ENCODE data around the gene FLYWCH2. TPM values are rescaled to one million over a fixed set of nuclear protein-coding genes. Genes with fewer than 3 reads are reported as not detected.

FLYWCH2 gene
- total RNA-seq, 2 donors from 2014 or later, result 11.6 to 15.1 TPM

- Mint-ChIP-seq H3K4me1 (peaks cover 6% of the 10 kb centered on the region), H3K27ac (peak overlapping the region; percentile 84), H3K27me3 (no peaks in the 10 kb centered on the region), H3K4me3 (peak overlapping the region; percentile 95), H3K36me3 (ENCODE audit: low read depth) (no peaks in the 10 kb centered on the region)
- H3K9me3 ChIP-seq (ENCODE audit: control insufficient read depth, low read length, poor library complexity, severe bottlenecking), result no peaks in the 10 kb centered on the region
- ATAC-seq (no peak), DNase-seq (peak in 1 of 3 donors; percentile 37)
Observed at GRCh38 chr16:2881783-2882649, 999 bp upstream of the FLYWCH2 start.

- no peaks in the 10 kb centered on the region for H3K36me3 Mint-ChIP-seq (ENCODE audit: low read depth)
- H3K9me3 ChIP-seq (ENCODE audit: control insufficient read depth, low read length, poor library complexity, severe bottlenecking), result no peaks in the 10 kb centered on the region
- DNase-seq, result no peak
- H3K4me1 Mint-ChIP-seq, result peaks cover 6% of the 10 kb centered on the region
- H3K27me3 Mint-ChIP-seq, result no peaks in the 10 kb centered on the region
- H3K27ac Mint-ChIP-seq, result no peak overlapping the region
- H3K4me3 Mint-ChIP-seq, result peak overlapping the region; percentile 95
- no peak for ATAC-seq
Observed at GRCh38 chr16:2883458-2883908, 468 bp downstream of the FLYWCH2 start.

GRCh38 chr16:2884041-2884451, 1.0 kb downstream of the FLYWCH2 start:
- Mint-ChIP-seq H3K4me3 (peak overlapping the region; percentile 95), H3K36me3 (ENCODE audit: low read depth) (no peaks in the 10 kb centered on the region), H3K4me1 (peaks cover 6% of the 10 kb centered on the region), H3K27ac (no peak overlapping the region), H3K27me3 (no peaks in the 10 kb centered on the region)
- no peaks in the 10 kb centered on the region for H3K9me3 ChIP-seq (ENCODE audit: control insufficient read depth, low read length, poor library complexity, severe bottlenecking)
- DNase-seq (no peak), ATAC-seq (no peak)

GRCh38 chr16:2894231-2894630, 11.2 kb downstream of the FLYWCH2 start:
- Mint-ChIP-seq H3K27ac (no peak overlapping the region), H3K4me1 (no peaks in the 10 kb centered on the region), H3K36me3 (ENCODE audit: low read depth) (no peaks in the 10 kb centered on the region), H3K4me3 (no peak overlapping the region), H3K27me3 (no peaks in the 10 kb centered on the region)
- ATAC-seq (no peak), DNase-seq (no peak)
- H3K9me3 ChIP-seq (ENCODE audit: control insufficient read depth, low read length, poor library complexity, severe bottlenecking), result no peaks in the 10 kb centered on the region

- H3K9me3 ChIP-seq (ENCODE audit: control insufficient read depth, low read length, poor library complexity, severe bottlenecking), result no peaks in the 10 kb centered on the region
- Mint-ChIP-seq H3K27ac (no peak overlapping the region), H3K4me1 (no peaks in the 10 kb centered on the region), H3K4me3 (no peak overlapping the region), H3K27me3 (no peaks in the 10 kb centered on the region), H3K36me3 (ENCODE audit: low read depth) (no peaks in the 10 kb centered on the region)
- DNase-seq (no peak), ATAC-seq (no peak)
Observed at GRCh38 chr16:2895813-2896212, 12.8 kb downstream of the FLYWCH2 start.

- Mint-ChIP-seq H3K36me3 (ENCODE audit: low read depth) (no peaks in the 10 kb centered on the region), H3K27me3 (no peaks in the 10 kb centered on the region), H3K4me1 (peaks cover 2% of the 10 kb centered on the region), H3K4me3 (no peak overlapping the region), H3K27ac (no peak overlapping the region)
- H3K9me3 ChIP-seq (ENCODE audit: control insufficient read depth, low read length, poor library complexity, severe bottlenecking), result no peaks in the 10 kb centered on the region
- DNase-seq (no peak), ATAC-seq (no peak)
Observed at GRCh38 chr16:2896480-2897010, 13.5 kb downstream of the FLYWCH2 start.

GRCh38 chr16:2897110-2897509, 14.1 kb downstream of the FLYWCH2 start:
- Mint-ChIP-seq H3K36me3 (ENCODE audit: low read depth) (no peaks in the 10 kb centered on the region), H3K27me3 (no peaks in the 10 kb centered on the region), H3K4me3 (no peak overlapping the region), H3K4me1 (peaks cover 2% of the 10 kb centered on the region), H3K27ac (no peak overlapping the region)
- ATAC-seq, result peak; percentile 51
- DNase-seq, result no peak
- H3K9me3 ChIP-seq (ENCODE audit: control insufficient read depth, low read length, poor library complexity, severe bottlenecking), result no peaks in the 10 kb centered on the region

GRCh38 chr16:2898831-2899563, 16.0 kb downstream of the FLYWCH2 start:
- DNase-seq (no peak), ATAC-seq (no peak)
- no peaks in the 10 kb centered on the region for H3K9me3 ChIP-seq (ENCODE audit: control insufficient read depth, low read length, poor library complexity, severe bottlenecking)
- Mint-ChIP-seq H3K4me1 (peaks cover 6% of the 10 kb centered on the region), H3K36me3 (ENCODE audit: low read depth) (no peaks in the 10 kb centered on the region), H3K4me3 (no peak overlapping the region), H3K27me3 (no peaks in the 10 kb centered on the region), H3K27ac (no peak overlapping the region)

- Mint-ChIP-seq H3K27me3 (no peaks in the 10 kb centered on the region), H3K27ac (no peak overlapping the region), H3K36me3 (ENCODE audit: low read depth) (no peaks in the 10 kb centered on the region), H3K4me3 (no peak overlapping the region), H3K4me1 (peaks cover 10% of the 10 kb centered on the region)
- ATAC-seq (no peak), DNase-seq (no peak)
- no peaks in the 10 kb centered on the region for H3K9me3 ChIP-seq (ENCODE audit: control insufficient read depth, low read length, poor library complexity, severe bottlenecking)
Observed at GRCh38 chr16:2899564-2900072, 16.6 kb downstream of the FLYWCH2 start.

- no peaks in the 10 kb centered on the region for H3K36me3 Mint-ChIP-seq (ENCODE audit: low read depth)
- no peaks in the 10 kb centered on the region for H3K27me3 Mint-ChIP-seq
- ATAC-seq (no peak), DNase-seq (no peak)
- H3K4me3 Mint-ChIP-seq, result no peak overlapping the region
- no peak overlapping the region for H3K27ac Mint-ChIP-seq
- H3K4me1 Mint-ChIP-seq, result peaks cover 11% of the 10 kb centered on the region
- H3K9me3 ChIP-seq (ENCODE audit: control insufficient read depth, low read length, poor library complexity, severe bottlenecking), result no peaks in the 10 kb centered on the region
Observed at GRCh38 chr16:2900526-2901075, 17.6 kb downstream of the FLYWCH2 start.

- Mint-ChIP-seq H3K27ac (no peak overlapping the region), H3K4me3 (no peak overlapping the region), H3K27me3 (no peaks in the 10 kb centered on the region), H3K4me1 (peaks cover 23% of the 10 kb centered on the region), H3K36me3 (ENCODE audit: low read depth) (no peaks in the 10 kb centered on the region)
- H3K9me3 ChIP-seq (ENCODE audit: control insufficient read depth, low read length, poor library complexity, severe bottlenecking), result no peaks in the 10 kb centered on the region
- no peak for DNase-seq
- no peak for ATAC-seq
Observed at GRCh38 chr16:2902337-2903130, 19.5 kb downstream of the FLYWCH2 start.

GRCh38 chr16:2904100-2904921, 21.3 kb downstream of the FLYWCH2 start:
- Mint-ChIP-seq H3K4me1 (peaks cover 23% of the 10 kb centered on the region), H3K27ac (peak overlapping the region; percentile 90), H3K36me3 (ENCODE audit: low read depth) (no peaks in the 10 kb centered on the region), H3K27me3 (no peaks in the 10 kb centered on the region), H3K4me3 (peak overlapping the region; percentile 97)
- H3K9me3 ChIP-seq (ENCODE audit: control insufficient read depth, low read length, poor library complexity, severe bottlenecking), result no peaks in the 10 kb centered on the region
- DNase-seq (peak; percentile 65 to 75 (median 73)), ATAC-seq (peak; percentile 67)
